Choroid plexus epithelial cell (primary cell): ENCODE data around the gene ROR2.
"Not testable (repeated sequence)": the region's sequence is repeated elsewhere in the genome, so short reads cannot be mapped to it uniquely, and the experiment has no call there.

Source experiments
- DNase-seq: peaks from one replicate; pipeline ENCODE4 v3.0.0-alpha.2; 2010; ENCODE audit warnings: low read depth
- H3K4me3 ChIP-seq: 2 replicates; pipeline ENCODE4 v1.5.1; 2011; ENCODE audit warnings: low read depth, mild to moderate bottlenecking, control low read depth, low read length, moderate library complexity
- CTCF ChIP-seq: conservative IDR thresholded peaks from 2 replicates; pipeline ENCODE4 v1.5.1; 2011; ENCODE audit warnings: low read depth, mild to moderate bottlenecking, control low read depth, inconsistent platforms, low read length, moderate library complexity

ROR2 gene

DNA sequence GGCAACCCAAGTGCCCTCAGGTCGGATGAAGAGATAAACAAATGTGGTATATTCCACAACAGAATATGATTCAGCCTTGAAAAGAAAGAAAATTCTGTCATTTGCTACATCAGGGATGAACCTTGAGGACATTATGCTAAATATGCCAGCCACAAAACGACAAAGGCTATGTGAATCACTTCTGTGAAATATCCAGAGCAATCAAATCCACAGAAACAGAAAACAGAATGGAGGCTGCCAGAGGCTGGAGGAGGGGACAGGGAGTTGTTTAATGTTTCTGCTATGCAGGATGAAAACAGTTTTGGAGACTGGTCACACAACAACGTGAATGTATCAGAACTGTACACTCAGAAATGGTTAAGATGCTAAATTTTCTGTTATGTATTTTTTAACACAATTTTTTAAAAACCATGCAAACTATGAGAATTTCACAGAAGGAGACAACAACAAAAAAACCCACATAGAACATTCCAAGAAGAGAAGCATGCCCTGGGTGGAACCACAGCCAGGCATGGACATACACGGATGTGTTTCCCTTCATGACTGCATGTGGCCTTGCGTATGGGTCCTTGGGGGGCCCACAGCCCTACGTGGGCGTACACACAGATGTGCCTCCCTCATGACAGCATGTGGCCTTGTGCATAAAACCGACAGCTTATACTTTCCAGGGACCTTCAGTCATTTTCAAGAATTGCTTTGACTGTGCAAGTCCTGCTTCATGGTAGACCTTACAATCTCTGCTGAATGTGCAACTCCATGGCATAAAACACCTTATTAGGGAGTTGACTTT is 146.7 kb downstream of the ROR2 start:
- no peak overlapping the region for H3K4me3 ChIP-seq
- DNase-seq, result peak; percentile 79
- TF ChIP-seq CTCF, result no peak

DNA sequence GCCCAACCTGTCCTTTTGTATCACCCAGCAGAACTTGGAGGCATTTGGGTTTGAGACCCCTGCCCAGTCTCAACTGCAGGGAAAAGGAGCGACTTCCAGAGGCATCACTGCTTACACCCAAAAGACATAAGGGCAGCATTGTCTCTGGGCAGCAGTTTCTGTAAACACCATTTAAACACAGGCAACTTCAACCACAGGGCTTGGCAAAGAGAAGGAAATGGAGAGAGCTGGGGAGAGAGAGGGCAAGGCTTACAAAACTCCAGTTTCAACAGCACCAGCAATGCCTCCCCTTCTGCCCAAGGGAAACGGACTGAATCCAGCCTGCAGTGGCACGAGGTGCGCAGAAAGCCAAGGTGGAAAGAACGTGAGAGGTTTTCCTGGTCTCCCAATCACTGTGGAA is 147.6 kb downstream of the ROR2 start:
- DNase-seq, result peak; percentile 43
- no peak overlapping the region for H3K4me3 ChIP-seq
- no peak for TF ChIP-seq CTCF

- no peak for TF ChIP-seq CTCF
Observed at GRCh38 chr9:91800473-91801030, 149.5 kb downstream of the ROR2 start.

GRCh38 chr9:91799113-91799744 is 150.8 kb downstream of the ROR2 start:
- no peak overlapping the region for H3K4me3 ChIP-seq
- no peak for DNase-seq
- TF ChIP-seq CTCF, result no peak

More at GRCh38 chr9:91800473-91801030, 149.5 kb downstream of the ROR2 start:
- no peak for DNase-seq
- H3K4me3 ChIP-seq, result no peak overlapping the region

DNA sequence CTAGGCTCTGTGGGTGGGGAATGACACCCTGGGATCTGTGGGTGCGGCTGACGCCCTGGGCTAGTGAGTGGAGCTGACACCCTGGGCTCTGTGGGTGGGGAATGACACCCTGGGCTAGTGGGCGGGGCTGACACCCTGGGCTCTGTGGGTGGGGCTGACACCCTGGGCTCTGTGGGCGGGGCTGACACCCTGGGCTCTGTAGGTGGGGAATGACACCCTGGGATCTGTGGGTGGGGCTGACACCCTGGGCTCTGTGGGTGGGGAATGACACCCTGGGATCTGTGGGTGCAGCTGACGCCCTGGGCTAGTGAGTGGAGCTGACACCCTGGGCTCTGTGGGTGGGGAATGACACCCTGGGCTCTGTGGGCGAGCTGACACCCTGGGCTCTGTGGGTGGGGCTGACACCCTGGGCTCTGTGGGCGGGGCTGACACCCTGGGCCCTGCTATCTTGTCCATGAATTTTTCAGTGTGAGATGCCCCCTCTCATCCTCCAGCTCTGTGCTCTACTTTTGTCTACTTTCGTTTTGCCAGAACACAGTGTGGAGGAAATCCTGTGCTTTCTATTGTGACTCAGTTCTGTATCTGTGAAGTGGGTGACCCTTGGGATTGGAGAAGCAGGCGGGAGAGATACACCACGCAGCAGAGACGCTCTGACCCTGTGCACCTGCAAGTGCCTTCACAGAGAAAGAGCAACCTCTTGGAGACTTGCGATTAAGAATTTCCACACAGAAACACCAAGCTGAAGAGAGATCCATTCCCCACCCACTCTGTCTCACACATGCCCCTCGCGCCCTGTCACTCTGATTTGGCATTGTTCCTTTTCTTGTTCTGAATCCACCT is 151.5 kb downstream of the ROR2 start:
- DNase-seq, result not testable (repeated sequence)

DNA sequence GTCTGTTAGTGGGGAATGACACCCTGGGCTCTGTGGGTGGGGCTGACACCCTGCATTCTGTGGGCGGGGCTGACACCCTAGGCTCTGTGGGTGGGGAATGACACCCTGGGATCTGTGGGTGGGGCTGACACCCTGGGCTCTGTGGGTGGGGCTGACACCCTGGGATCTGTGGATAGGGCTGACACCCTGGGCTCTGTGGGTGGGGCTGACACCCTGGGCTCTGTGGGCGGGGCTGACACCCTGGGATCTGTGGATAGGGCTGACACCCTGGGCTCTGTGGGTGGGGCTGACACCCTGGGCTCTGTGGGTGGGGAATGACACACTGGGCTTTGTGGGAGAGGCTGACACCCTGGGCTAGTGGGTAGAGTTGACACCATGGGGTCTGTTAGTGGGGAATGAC is 152.5 kb downstream of the ROR2 start:
- not testable (repeated sequence) for DNase-seq, H3K4me3 ChIP-seq

More for the DNA sequence above, 151.5 kb downstream of the ROR2 start:
- not testable (repeated sequence) for H3K4me3 ChIP-seq

DNA sequence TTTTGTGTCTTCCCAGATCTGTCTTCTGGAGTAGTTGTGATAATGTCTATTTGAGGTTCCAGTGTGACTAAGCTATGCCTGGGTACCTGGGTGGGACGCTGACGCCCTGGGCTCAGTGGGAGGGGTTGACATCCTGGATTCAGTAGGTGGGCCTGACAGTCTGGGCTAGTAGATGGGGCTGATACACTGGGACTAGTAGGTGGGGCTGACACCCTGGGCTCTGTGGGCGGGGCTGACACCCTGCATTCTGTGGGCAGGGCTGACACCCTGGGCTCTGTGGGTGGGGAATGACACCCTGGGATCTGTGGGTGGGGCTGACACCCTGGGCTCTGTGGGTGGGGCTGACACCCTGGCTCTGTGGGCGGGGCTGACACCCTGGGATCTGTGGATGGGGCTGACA is 153.5 kb downstream of the ROR2 start:
- H3K4me3 ChIP-seq, DNase-seq: not testable (repeated sequence)

- DNase-seq, result peak; percentile 26
- no peak for TF ChIP-seq CTCF
- no peak overlapping the region for H3K4me3 ChIP-seq
Observed at GRCh38 chr9:91795598-91796241, 154.3 kb downstream of the ROR2 start.

DNA sequence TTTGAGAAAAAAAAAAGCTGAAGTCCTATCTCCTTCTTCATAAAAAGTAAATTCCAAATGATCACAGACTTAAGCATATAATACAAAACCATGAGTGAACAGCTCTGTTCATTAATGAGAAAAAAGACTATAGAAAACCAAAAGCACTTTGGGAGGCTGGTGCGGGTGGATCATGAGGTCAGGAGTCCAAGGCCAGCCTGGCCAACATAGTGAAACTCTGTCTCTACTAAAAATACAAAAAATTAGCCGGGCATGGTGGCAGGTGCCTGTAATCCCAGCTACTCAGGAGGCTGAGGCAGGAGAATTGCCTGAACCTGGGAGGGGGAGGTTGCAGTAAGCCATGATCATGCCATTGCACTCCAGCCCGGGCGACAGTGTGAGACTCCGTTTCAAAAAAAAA is 156.7 kb downstream of the ROR2 start:
- not testable (repeated sequence) for H3K4me3 ChIP-seq, DNase-seq
